ENCODE measurements around the gene GNB1L. TPM values are rescaled to one million over a fixed set of nuclear protein-coding genes. Genes with fewer than 3 reads are reported as not detected.
A peak's percentile ranks its signal among the peaks of the same experiment; 100 is the strongest.

GNB1L gene
- total and polyA plus RNA-seq, 2 experiments from 2014 or later, result 14.3 to 16.5 TPM

DNA sequence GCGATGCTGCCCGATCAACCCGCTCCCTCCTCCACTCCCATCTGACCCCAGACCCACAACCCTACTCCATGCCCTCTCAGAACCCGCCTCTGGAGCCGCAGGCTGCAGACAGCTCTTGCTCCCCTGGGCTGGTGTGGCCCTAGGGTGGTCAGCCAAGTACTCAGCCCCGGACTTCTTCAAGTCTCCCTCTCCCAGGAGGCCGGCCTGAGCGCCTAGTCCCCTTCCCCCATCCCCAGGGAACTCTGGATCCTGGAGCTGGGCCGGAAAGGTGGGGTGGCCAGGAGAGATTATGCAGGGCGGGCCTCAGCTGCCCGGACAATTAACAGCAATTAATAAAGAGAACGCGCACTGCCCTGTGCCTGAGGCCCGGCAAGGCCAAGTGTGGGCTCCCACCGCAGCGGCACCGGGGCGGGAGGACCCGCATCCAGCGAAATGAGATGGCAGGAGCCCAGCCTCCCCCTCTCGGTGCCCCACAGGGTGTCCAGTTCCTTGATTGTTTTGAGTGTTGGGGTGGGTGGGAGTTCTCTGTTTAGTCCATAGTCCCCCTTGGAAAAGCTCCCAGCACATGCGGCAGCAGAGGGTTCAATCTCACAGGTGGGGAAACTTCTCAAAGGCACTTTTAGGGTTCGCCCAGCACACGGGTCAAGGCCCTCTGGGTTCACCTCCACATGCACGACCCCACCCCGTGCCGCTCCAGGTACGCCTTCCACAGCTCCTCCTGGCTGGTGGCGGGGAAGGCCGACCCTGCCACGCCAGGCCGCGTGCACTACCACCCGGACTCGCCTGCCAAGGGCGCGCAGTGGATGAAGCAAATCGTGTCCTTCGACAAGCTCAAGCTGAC lies 91.0 kb downstream of the GNB1L start:
- Histone ChIP-seq H4K20me1 (ENCODE audit: insufficient read depth) (no peaks in the 10 kb centered on the region), H3K79me2 (ENCODE audit: insufficient read depth) (peaks cover 26% of the 10 kb centered on the region), H2AFZ (no peak overlapping the region), H3K9me2 (ENCODE audit: insufficient read depth) (no peaks in the 10 kb centered on the region), H3K9ac (no peak overlapping the region), H3K4me1 (ENCODE audit: insufficient read depth) (peaks cover 6% of the 10 kb centered on the region; the same call in 1 of the 2 replicates), H3F3A (ENCODE audit: insufficient read depth) (0 out of 2 replicates have a peak, but pooled peaks cover 5% of the 10 kb centered on the region), H3K4me3 (no peak overlapping the region), H3K9me3 (ENCODE audit: low read depth) (no peaks in the 10 kb centered on the region), H3K4me2 (ENCODE audit: unreplicated experiment) (no peak overlapping the region), H3K27ac (no peak overlapping the region), H3K27me3 (replicated peaks; ENCODE audit: insufficient read depth) (no peaks in the 10 kb centered on the region), H3K36me3 (ENCODE audit: low read depth) (no peaks in the 10 kb centered on the region)
- no peak for DNase-seq
- in situ Hi-C loops (cut with MboI), result no loop called here
- WGBS, 2 experiments (ENCODE audit: low coverage in 1 of 2, low lambda C conversion rate in 2 of 2, missing lambda C conversion rate in 2 of 2), result 90 to 92% methylated on average over 37 to 39 of the region's 39 CpGs
- no peak for TF ChIP-seq EZH2 (IDR thresholded peaks at IDR 0.05; ENCODE audit: insufficient read depth, poor library complexity, severe bottlenecking)
- no peak for TF ChIP-seq EZH2phosphoT487 (IDR thresholded peaks at IDR 0.05; ENCODE audit: insufficient read depth, low read depth)

DNA sequence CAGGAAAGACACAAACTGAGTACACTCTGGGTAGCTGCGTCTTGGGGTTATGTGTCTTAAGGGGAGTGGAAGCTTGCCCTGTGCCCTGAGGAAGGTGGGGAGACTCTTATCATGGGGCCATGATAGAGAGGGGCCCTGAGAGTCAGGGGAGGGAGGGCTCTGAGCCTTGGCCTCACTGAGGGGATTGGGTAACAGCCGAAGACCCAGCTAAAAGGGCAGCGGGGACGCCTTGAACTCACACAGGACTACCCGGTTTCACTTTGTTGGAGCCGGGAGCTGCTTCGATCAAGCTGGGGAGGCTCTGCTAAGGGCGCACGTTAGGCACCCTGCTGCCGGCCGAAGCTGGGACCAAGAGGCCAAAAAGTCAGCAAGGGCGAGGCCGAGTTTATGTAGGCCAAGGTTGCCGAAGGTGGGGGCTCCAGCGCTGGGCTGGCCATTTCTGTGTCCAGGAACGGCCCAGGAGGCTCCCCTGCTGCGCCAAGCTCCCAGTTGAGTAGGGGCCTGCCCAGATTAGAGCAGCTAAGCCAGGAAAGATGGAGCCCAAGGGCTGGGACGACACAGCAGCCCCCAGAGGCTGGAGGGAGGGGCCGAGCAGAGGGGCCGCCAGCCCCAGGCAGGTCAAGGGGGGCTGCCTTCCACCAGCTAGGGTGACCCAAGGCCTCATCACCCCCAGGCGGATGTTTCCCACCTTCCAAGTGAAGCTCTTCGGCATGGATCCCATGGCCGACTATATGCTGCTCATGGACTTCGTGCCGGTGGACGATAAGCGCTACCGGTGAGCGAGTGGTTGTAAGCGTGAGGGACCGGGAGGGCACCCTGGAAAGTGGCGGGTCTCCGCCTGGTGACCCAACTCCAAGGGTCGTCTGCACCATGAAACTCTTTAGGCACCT lies 91.9 kb downstream of the GNB1L start:
- peak overlapping the region; percentile 79 for H3K9ac ChIP-seq
- H2AFZ ChIP-seq, result 0 out of 2 replicates have a peak overlapping the region, but pooled peaks have one; percentile 30
- no peak for TF ChIP-seq EZH2 (IDR thresholded peaks at IDR 0.05; ENCODE audit: insufficient read depth, poor library complexity, severe bottlenecking)
- no peak for TF ChIP-seq EZH2phosphoT487 (IDR thresholded peaks at IDR 0.05; ENCODE audit: insufficient read depth, low read depth)
- H3K27ac ChIP-seq, result peak overlapping the region; percentile 29
- WGBS, 2 experiments (ENCODE audit: low coverage in 1 of 2, low lambda C conversion rate in 2 of 2, missing lambda C conversion rate in 2 of 2), result 77 to 82% methylated on average over 31 to 34 of the region's 34 CpGs
- H3K79me2 ChIP-seq (ENCODE audit: insufficient read depth), result peaks cover 26% of the 10 kb centered on the region
- peak overlapping the region; percentile 91 for H3K4me2 ChIP-seq (ENCODE audit: unreplicated experiment)
- H3K9me3 ChIP-seq (ENCODE audit: low read depth), result no peaks in the 10 kb centered on the region
- H3K4me3 ChIP-seq, result peak overlapping the region; percentile 70
- in situ Hi-C loops (cut with MboI), result no loop called here
- peaks cover 6% of the 10 kb centered on the region; the same call in 1 of the 2 replicates for H3K4me1 ChIP-seq (ENCODE audit: insufficient read depth)
- 0 out of 2 replicates have a peak, but pooled peaks cover 5% of the 10 kb centered on the region for H3F3A ChIP-seq (ENCODE audit: insufficient read depth)
- H4K20me1 ChIP-seq (ENCODE audit: insufficient read depth), result no peaks in the 10 kb centered on the region
- H3K27me3 ChIP-seq (replicated peaks; ENCODE audit: insufficient read depth), result no peaks in the 10 kb centered on the region
- no peaks in the 10 kb centered on the region for H3K9me2 ChIP-seq (ENCODE audit: insufficient read depth)
- peak; percentile 48 for DNase-seq
- H3K36me3 ChIP-seq (ENCODE audit: low read depth), result no peaks in the 10 kb centered on the region

- WGBS, 2 experiments (ENCODE audit: low coverage in 1 of 2, low lambda C conversion rate in 2 of 2, missing lambda C conversion rate in 2 of 2), result 45 to 58% methylated on average over 33 of the region's 33 CpGs
- Histone ChIP-seq H3K36me3 (ENCODE audit: low read depth) (no peaks in the 10 kb centered on the region), H3K27me3 (replicated peaks; ENCODE audit: insufficient read depth) (no peaks in the 10 kb centered on the region; the same call in 1 of the 2 replicates)
These were observed 92.7 kb downstream of the GNB1L start for GRCh38 chr22:19761725-19762567.

More at GRCh38 chr22:19761725-19762567, 92.7 kb downstream of the GNB1L start:
- Histone ChIP-seq H3K9me2 (ENCODE audit: insufficient read depth) (no peaks in the 10 kb centered on the region), H3K79me2 (ENCODE audit: insufficient read depth) (peaks cover 26% of the 10 kb centered on the region), H3F3A (ENCODE audit: insufficient read depth) (0 out of 2 replicates have a peak, but pooled peaks cover 5% of the 10 kb centered on the region), H3K4me1 (ENCODE audit: insufficient read depth) (peaks cover 6% of the 10 kb centered on the region; the same call in 1 of the 2 replicates), H3K4me2 (ENCODE audit: unreplicated experiment) (peak overlapping the region; percentile 91), H3K9ac (peak overlapping the region; percentile 79), H4K20me1 (ENCODE audit: insufficient read depth) (no peaks in the 10 kb centered on the region), H3K4me3 (peak overlapping the region; percentile 70), H2AFZ (peak overlapping the region; percentile 30; the same call in 1 of the 2 replicates), H3K9me3 (ENCODE audit: low read depth) (no peaks in the 10 kb centered on the region), H3K27ac (peak overlapping the region; percentile 29)
- TF ChIP-seq EZH2phosphoT487 (IDR thresholded peaks at IDR 0.05; ENCODE audit: insufficient read depth, low read depth) (no peak), EZH2 (IDR thresholded peaks at IDR 0.05; ENCODE audit: insufficient read depth, poor library complexity, severe bottlenecking) (no peak)
- DNase-seq, result peak; percentile 65
- in situ Hi-C loops (cut with MboI), result no loop called here

All from GM23248 (cell line).